Liver (tissue), 3 donors: ENCODE measurements around the gene COLEC12.

Source experiments
- CTCF ChIP-seq: fragments of 150-350 bp; IDR thresholded peaks from 2 replicates; pipeline ENCODE4 v1.5.1; 2017; ENCODE audit warnings: improper control_type of control experiment, low read depth, low read length; ENCODE audit not compliant: missing input control
- EGR1 ChIP-seq, 2 donors: IDR thresholded peaks; 2 replicates each; pipeline ENCODE4 v1.6.1; 2016 to 2018; ENCODE audit warnings: antibody characterized with exemption in 2 of 2, low read depth in 2 of 2
- FOXA2 ChIP-seq: IDR thresholded peaks from 2 replicates; pipeline ENCODE4 v1.6.1; 2016; ENCODE audit warnings: antibody characterized with exemption
- GABPA ChIP-seq, 2 donors: IDR thresholded peaks in 1 of 2; conservative IDR thresholded peaks in 1 of 2; 2 replicates each; pipeline ENCODE4 v1.6.1; 2016; ENCODE audit warnings: antibody characterized with exemption in 2 of 2, mild to moderate bottlenecking in 1 of 2, moderate library complexity in 1 of 2
- JUND ChIP-seq, 2 donors: IDR thresholded peaks; 2 replicates each; pipeline ENCODE4 v1.6.1; 2016; ENCODE audit warnings: antibody characterized with exemption in 2 of 2
- MAX ChIP-seq: IDR thresholded peaks from 2 replicates; pipeline ENCODE4 v1.6.1; 2016; ENCODE audit warnings: antibody characterized with exemption
- NR2F2 ChIP-seq: IDR thresholded peaks from 2 replicates; pipeline ENCODE4 v1.6.1; 2016; ENCODE audit warnings: antibody characterized with exemption
- RAD21 ChIP-seq, 2 donors: IDR thresholded peaks; 2 replicates each; pipeline ENCODE4 v1.6.1; 2016; ENCODE audit warnings: antibody characterized with exemption in 2 of 2, mild to moderate bottlenecking in 2 of 2
- REST ChIP-seq: IDR thresholded peaks from 2 replicates; pipeline ENCODE4 v1.6.1; 2016; ENCODE audit warnings: antibody characterized with exemption, mild to moderate bottlenecking
- RXRA ChIP-seq, 2 donors: IDR thresholded peaks; 2 replicates each; pipeline ENCODE4 v1.6.1; 2017 to 2018; ENCODE audit warnings: antibody characterized with exemption in 2 of 2, mild to moderate bottlenecking in 1 of 2
- SP1 ChIP-seq: IDR thresholded peaks from 2 replicates; pipeline ENCODE4 v1.6.1; 2018; ENCODE audit warnings: antibody characterized with exemption, mild to moderate bottlenecking
- TAF1 ChIP-seq: conservative IDR thresholded peaks from 2 replicates; pipeline ENCODE4 v1.6.1; 2016; ENCODE audit warnings: antibody characterized with exemption, mild to moderate bottlenecking
- YY1 ChIP-seq: IDR thresholded peaks from 2 replicates; pipeline ENCODE4 v1.6.1; 2016; ENCODE audit warnings: antibody characterized with exemption, mild to moderate bottlenecking
- ZBTB33 ChIP-seq: IDR thresholded peaks from 2 replicates; pipeline ENCODE4 v1.6.1; 2016; ENCODE audit warnings: antibody characterized with exemption
- donor health status: healthy.
- donor health status: healthy.

GRCh38 chr18:370751-371608 lies 129.5 kb downstream of the COLEC12 start:
- no peak for TF ChIP-seq CTCF
- no peak for TF ChIP-seq REST
- TF ChIP-seq RXRA (IDR thresholded peaks at IDR 0.05): no peak
- no peak for TF ChIP-seq RAD21 (IDR thresholded peaks at IDR 0.05)
- no peak for TF ChIP-seq YY1
- TF ChIP-seq SP1: no peak
- TF ChIP-seq EGR1 (IDR thresholded peaks at IDR 0.05; ENCODE audit: low read depth in 2 of 2): no peak
- TF ChIP-seq MAX: no peak
- no peak for TF ChIP-seq JUND (IDR thresholded peaks at IDR 0.05)
- TF ChIP-seq GABPA (IDR thresholded peaks at IDR 0.05 in 1 of 2, conservative IDR thresholded peaks at IDR 0.05 in 1 of 2): no peak
- no peak for TF ChIP-seq TAF1
- no peak for TF ChIP-seq FOXA2
- TF ChIP-seq ZBTB33: no peak
- TF ChIP-seq NR2F2: no peak
